ENCODE data around the gene GPHN. TPM values are rescaled to one million over a fixed set of nuclear protein-coding genes. Genes with fewer than 3 reads are reported as not detected.

Gene GPHN
- total RNA-seq, 2 experiments from 2014 or later, result 10.0 to 10.7 TPM

GRCh38 chr14:67188326-67188725, 680.4 kb downstream of the GPHN start:
- H3K4me1 Mint-ChIP-seq (ENCODE audit: low read depth), result peaks cover 6% of the 10 kb centered on the region
- TF ChIP-seq CTCF (IDR thresholded peaks at IDR 0.05), result no peak
- no peaks in the 10 kb centered on the region for H3K36me3 ChIP-seq (ENCODE audit: insufficient read depth, low read length)
- no peak overlapping the region for H3K4me3 ChIP-seq (ENCODE audit: low read length)
- DNase-seq (no peak), ATAC-seq (ENCODE audit: poor library complexity) (no peak)
- H3K27ac Mint-ChIP-seq, result no peak overlapping the region
- intact Hi-C loops (cut with DNase I, micrococcal nuclease), result no loop called here
- H3K9me3 ChIP-seq (ENCODE audit: control insufficient read depth in 1 of 2, insufficient read depth in 1 of 2, low read length in 2 of 2), result no peaks in the 10 kb centered on the region
- CTCF ChIA-PET, result no interaction called here
- POLR2A ChIA-PET, result no interaction called here
- no peaks in the 10 kb centered on the region for H3K36me3 Mint-ChIP-seq (ENCODE audit: low read depth)
- no peaks in the 10 kb centered on the region for H3K9me3 Mint-ChIP-seq
- H3K27me3 ChIP-seq (ENCODE audit: control insufficient read depth in 1 of 2, insufficient read depth in 2 of 2, low read length in 2 of 2), result no peaks in the 10 kb centered on the region
- no peaks in the 10 kb centered on the region for H3K27me3 Mint-ChIP-seq
- H3K27ac ChIP-seq (ENCODE audit: low read depth in 1 of 2, low read length in 2 of 2), result no peak overlapping the region
- H3K4me1 ChIP-seq (ENCODE audit: insufficient read depth, low read length), result peaks cover 9% of the 10 kb centered on the region
- no peak overlapping the region for H3K4me3 Mint-ChIP-seq

- intact Hi-C loops (cut with DNase I, micrococcal nuclease), result no loop called here
- Mint-ChIP-seq H3K9me3 (no peaks in the 10 kb centered on the region), H3K27me3 (no peaks in the 10 kb centered on the region), H3K27ac (no peak overlapping the region), H3K4me3 (no peak overlapping the region), H3K4me1 (ENCODE audit: low read depth) (peaks cover 6% of the 10 kb centered on the region), H3K36me3 (ENCODE audit: low read depth) (no peaks in the 10 kb centered on the region)
- no peak for DNase-seq
- no peak overlapping the region for H3K4me3 ChIP-seq (ENCODE audit: low read length)
- no peaks in the 10 kb centered on the region for H3K36me3 ChIP-seq (ENCODE audit: insufficient read depth, low read length)
- POLR2A ChIA-PET, result no interaction called here
- peaks cover 3% of the 10 kb centered on the region for H3K4me1 ChIP-seq (ENCODE audit: insufficient read depth, low read length)
- CTCF ChIA-PET, result no interaction called here
- TF ChIP-seq CTCF (IDR thresholded peaks at IDR 0.05), result no peak
- no peaks in the 10 kb centered on the region for H3K27me3 ChIP-seq (ENCODE audit: control insufficient read depth in 1 of 2, insufficient read depth in 2 of 2, low read length in 2 of 2)
- ATAC-seq (ENCODE audit: poor library complexity), result no peak
- no peak overlapping the region for H3K27ac ChIP-seq (ENCODE audit: low read depth in 1 of 2, low read length in 2 of 2)
- no peaks in the 10 kb centered on the region for H3K9me3 ChIP-seq (ENCODE audit: control insufficient read depth in 1 of 2, insufficient read depth in 1 of 2, low read length in 2 of 2)
Measured at GRCh38 chr14:67191768-67192290, 683.9 kb downstream of the GPHN start.

- H3K27ac Mint-ChIP-seq, result no peak overlapping the region
- no peak overlapping the region for H3K4me3 Mint-ChIP-seq
- no peak overlapping the region for H3K27ac ChIP-seq (ENCODE audit: low read depth in 1 of 2, low read length in 2 of 2)
- no peaks in the 10 kb centered on the region for H3K9me3 Mint-ChIP-seq
- CTCF ChIA-PET, result no interaction called here
- no peaks in the 10 kb centered on the region for H3K27me3 Mint-ChIP-seq
- no peak for ATAC-seq (ENCODE audit: poor library complexity)
- no peak overlapping the region for H3K4me3 ChIP-seq (ENCODE audit: low read length)
- POLR2A ChIA-PET, result no interaction called here
- H3K36me3 ChIP-seq (ENCODE audit: insufficient read depth, low read length), result no peaks in the 10 kb centered on the region
- H3K4me1 ChIP-seq (ENCODE audit: insufficient read depth, low read length), result peaks cover 3% of the 10 kb centered on the region
- peaks cover 6% of the 10 kb centered on the region for H3K4me1 Mint-ChIP-seq (ENCODE audit: low read depth)
- intact Hi-C loops (cut with DNase I, micrococcal nuclease), result no loop called here
- H3K36me3 Mint-ChIP-seq (ENCODE audit: low read depth), result no peaks in the 10 kb centered on the region
- TF ChIP-seq CTCF (IDR thresholded peaks at IDR 0.05), result no peak
- H3K9me3 ChIP-seq (ENCODE audit: control insufficient read depth in 1 of 2, insufficient read depth in 1 of 2, low read length in 2 of 2), result no peaks in the 10 kb centered on the region
- no peak for DNase-seq
- H3K27me3 ChIP-seq (ENCODE audit: control insufficient read depth in 1 of 2, insufficient read depth in 2 of 2, low read length in 2 of 2), result no peaks in the 10 kb centered on the region
Measured at GRCh38 chr14:67192366-67192765, 684.4 kb downstream of the GPHN start.
